ENCODE results near the gene MED15.

The MED15 gene

GRCh38 chr22:20624161-20624616 lies 116.8 kb downstream of the MED15 start:
- Histone ChIP-seq H3K9me3 (ENCODE audit: control insufficient read depth, low read length) (no peaks in the 10 kb centered on the region), H3K4me1 (no peaks in the 10 kb centered on the region), H3K4me3 (ENCODE audit: low read depth, low read length) (no peak overlapping the region), H3K36me3 (ENCODE audit: control insufficient read depth, insufficient read depth, low read length) (no peaks in the 10 kb centered on the region), H3K4me2 (ENCODE audit: low read length) (no peak overlapping the region), H3K79me2 (no peaks in the 10 kb centered on the region), H2AFZ (no peak overlapping the region), H3K27ac (no peak overlapping the region), H3K9ac (no peak overlapping the region), H3K27me3 (ENCODE audit: control insufficient read depth, insufficient read depth, low read length) (no peaks in the 10 kb centered on the region)
- TF ChIP-seq CTCF (IDR thresholded peaks at IDR 0.05): no peak

- no peaks in the 10 kb centered on the region for H3K79me2 ChIP-seq
- no peak for TF ChIP-seq CTCF (IDR thresholded peaks at IDR 0.05)
- H3K27me3 ChIP-seq (ENCODE audit: control insufficient read depth, insufficient read depth, low read length): no peaks in the 10 kb centered on the region
- H3K4me2 ChIP-seq (ENCODE audit: low read length): no peak overlapping the region
- H3K27ac ChIP-seq: no peak overlapping the region
- H3K36me3 ChIP-seq (ENCODE audit: control insufficient read depth, insufficient read depth, low read length): no peaks in the 10 kb centered on the region
- no peaks in the 10 kb centered on the region for H3K9me3 ChIP-seq (ENCODE audit: control insufficient read depth, low read length)
- H3K4me1 ChIP-seq: no peaks in the 10 kb centered on the region
- H3K9ac ChIP-seq: no peak overlapping the region
- no peak overlapping the region for H2AFZ ChIP-seq
- H3K4me3 ChIP-seq (ENCODE audit: low read depth, low read length): no peak overlapping the region
Observed at GRCh38 chr22:20625270-20625669, 117.9 kb downstream of the MED15 start.

GRCh38 chr22:20626811-20627210 lies 119.4 kb downstream of the MED15 start:
- Histone ChIP-seq H2AFZ (no peak overlapping the region), H3K9me3 (ENCODE audit: control insufficient read depth, low read length) (no peaks in the 10 kb centered on the region), H3K79me2 (no peaks in the 10 kb centered on the region), H3K4me3 (ENCODE audit: low read depth, low read length) (no peak overlapping the region), H3K4me2 (ENCODE audit: low read length) (no peak overlapping the region), H3K9ac (no peak overlapping the region), H3K4me1 (no peaks in the 10 kb centered on the region), H3K27ac (no peak overlapping the region), H3K27me3 (ENCODE audit: control insufficient read depth, insufficient read depth, low read length) (no peaks in the 10 kb centered on the region), H3K36me3 (ENCODE audit: control insufficient read depth, insufficient read depth, low read length) (no peaks in the 10 kb centered on the region)
- TF ChIP-seq CTCF (IDR thresholded peaks at IDR 0.05): no peak

GRCh38 chr22:20627432-20627831 lies 120.0 kb downstream of the MED15 start:
- no peaks in the 10 kb centered on the region for H3K9me3 ChIP-seq (ENCODE audit: control insufficient read depth, low read length)
- no peaks in the 10 kb centered on the region for H3K79me2 ChIP-seq
- TF ChIP-seq CTCF (IDR thresholded peaks at IDR 0.05): no peak
- no peaks in the 10 kb centered on the region for H3K36me3 ChIP-seq (ENCODE audit: control insufficient read depth, insufficient read depth, low read length)
- no peaks in the 10 kb centered on the region for H3K27me3 ChIP-seq (ENCODE audit: control insufficient read depth, insufficient read depth, low read length)
- no peak overlapping the region for H3K9ac ChIP-seq
- no peak overlapping the region for H3K27ac ChIP-seq
- H2AFZ ChIP-seq: no peak overlapping the region
- H3K4me2 ChIP-seq (ENCODE audit: low read length): no peak overlapping the region
- H3K4me3 ChIP-seq (ENCODE audit: low read depth, low read length): no peak overlapping the region
- H3K4me1 ChIP-seq: no peaks in the 10 kb centered on the region

- TF ChIP-seq CTCF (IDR thresholded peaks at IDR 0.05): no peak
- Histone ChIP-seq H3K27ac (no peak overlapping the region), H2AFZ (no peak overlapping the region), H3K4me2 (ENCODE audit: low read length) (no peak overlapping the region), H3K36me3 (ENCODE audit: control insufficient read depth, insufficient read depth, low read length) (no peaks in the 10 kb centered on the region), H3K4me3 (ENCODE audit: low read depth, low read length) (no peak overlapping the region), H3K27me3 (ENCODE audit: control insufficient read depth, insufficient read depth, low read length) (no peaks in the 10 kb centered on the region), H3K9me3 (ENCODE audit: control insufficient read depth, low read length) (no peaks in the 10 kb centered on the region), H3K79me2 (no peaks in the 10 kb centered on the region), H3K9ac (no peak overlapping the region), H3K4me1 (no peaks in the 10 kb centered on the region)
Observed at GRCh38 chr22:20628081-20628939, 120.9 kb downstream of the MED15 start.
